K562 (cell line): Measurements from ENCODE around the gene UFSP1. TPM values are rescaled to one million over a fixed set of nuclear protein-coding genes. Genes with fewer than 3 reads are reported as not detected.

Source experiments
- CHD2 ChIP-seq: IDR thresholded peaks from 2 replicates; pipeline ENCODE4 v1.6.1; 2011; ENCODE audit warnings: low read depth, low read length
- CXXC5 ChIP-seq: fragments of 250-450 bp; sonication (Bioruptor Pico); IDR thresholded peaks from 2 replicates; pipeline ENCODE4 v1.8.0; 2022; ENCODE audit warnings: inconsistent platforms, mild to moderate bottlenecking, moderate library complexity
- HDAC1 ChIP-seq, 2 experiments: fragments of 450-650 bp; IDR thresholded peaks; 2 replicates each; pipeline ENCODE4 v1.6.1; 2016 to 2017; ENCODE audit warnings: inconsistent platforms in 1 of 2, mild to moderate bottlenecking in 1 of 2, moderate library complexity in 1 of 2
- ZBTB8A ChIP-seq: fragments of 450-650 bp; IDR thresholded peaks from 2 replicates; pipeline ENCODE4 v1.6.1; 2018; ENCODE audit warnings: mild to moderate bottlenecking, moderate library complexity; ENCODE audit not compliant: partially characterized antibody
- ZEB2 ChIP-seq: fragments of 450-650 bp; IDR thresholded peaks from 2 replicates; pipeline ENCODE4 v1.6.1; 2016
- ZNF561 ChIP-seq: fragments of 450-650 bp; formaldehyde crosslinking; conservative IDR thresholded peaks from 2 replicates; pipeline ENCODE4 v1.4.0; 2020; ENCODE audit warnings: mild to moderate bottlenecking, moderate library complexity
- polyA plus RNA-seq, 8 experiments: library from polyadenylated mRNA; depleted of rRNA in 4 of 8; stranded (reverse) in 5 of 8; unstranded in 3 of 8; fragments of >200 nt; fragmentation: Nextera tagmentation in 2 of 8; fragmentation: Illumina TruSeq in 1 of 8; extraction: Ambion mirVana in 2 of 8; extraction: Trizol in 1 of 8; gene quantifications; 2 replicates each; pipeline versions ENCODE4 v1.2.1 to v1.2.3, GENCODE V29; 2011 to 2014; ENCODE audit warnings: inconsistent platforms in 1 of 8, missing spikeins in 1 of 8
- total RNA-seq, 7 experiments: library from RNA; depleted of rRNA in 6 of 7; stranded (reverse); fragments of >200 nt in 6 of 7; fragmentation: Illumina TruSeq in 2 of 7; extraction: Trizol in 2 of 7; gene quantifications; 2 replicates each; pipeline versions ENCODE4 v1.2.1 to v1.2.3, GENCODE V29; 2011 to 2021; ENCODE audit warnings: low replicate concordance in 1 of 7
- TF ChIP-seq, protein P1 (sequence below): fragments of 450-650 bp; conservative IDR thresholded peaks from 2 replicates; pipeline ENCODE4 v1.6.1; 2016; ENCODE audit warnings: missing genetic modification characterization, low read depth, mild to moderate bottlenecking, control low read depth, missing compliant biosample characterization
- TF ChIP-seq, protein P2 (sequence below), 3 experiments: fragments of 200-800 bp in 1 of 3; fragments of 250-450 bp in 1 of 3; fragments of 450-650 bp in 1 of 3; sonication (Bioruptor Pico) in 1 of 3; sonication (Bioruptor generic) in 1 of 3; formaldehyde crosslinking in 1 of 3; IDR thresholded peaks; 2 replicates each; pipeline versions ENCODE4 v1.6.1 to v1.8.0; 2016 to 2022; ENCODE audit warnings: mild to moderate bottlenecking in 2 of 3, missing genetic modification characterization in 2 of 3, missing compliant biosample characterization in 1 of 3, moderate library complexity in 1 of 3
- TF ChIP-seq, protein P3 (sequence below): fragments of 450-650 bp; IDR thresholded peaks from 2 replicates; pipeline ENCODE4 v1.7.0; 2016; ENCODE audit warnings: borderline replicate concordance
- TF ChIP-seq, protein P4 (sequence below), 2 experiments: fragments of 450-650 bp; formaldehyde crosslinking in 1 of 2; IDR thresholded peaks; 2 replicates each; pipeline versions ENCODE4 v1.4.0 to v1.6.1; 2014 to 2020; ENCODE audit warnings: mild to moderate bottlenecking in 2 of 2, borderline replicate concordance in 1 of 2, low read depth in 1 of 2

Gene UFSP1
- total and polyA plus RNA-seq, 9 of the 15 experiments (the other 6 are each of a cell fraction or from before 2014, with no cell fraction given): 0.50 to 18.8 (median 2.1) TPM

DNA sequence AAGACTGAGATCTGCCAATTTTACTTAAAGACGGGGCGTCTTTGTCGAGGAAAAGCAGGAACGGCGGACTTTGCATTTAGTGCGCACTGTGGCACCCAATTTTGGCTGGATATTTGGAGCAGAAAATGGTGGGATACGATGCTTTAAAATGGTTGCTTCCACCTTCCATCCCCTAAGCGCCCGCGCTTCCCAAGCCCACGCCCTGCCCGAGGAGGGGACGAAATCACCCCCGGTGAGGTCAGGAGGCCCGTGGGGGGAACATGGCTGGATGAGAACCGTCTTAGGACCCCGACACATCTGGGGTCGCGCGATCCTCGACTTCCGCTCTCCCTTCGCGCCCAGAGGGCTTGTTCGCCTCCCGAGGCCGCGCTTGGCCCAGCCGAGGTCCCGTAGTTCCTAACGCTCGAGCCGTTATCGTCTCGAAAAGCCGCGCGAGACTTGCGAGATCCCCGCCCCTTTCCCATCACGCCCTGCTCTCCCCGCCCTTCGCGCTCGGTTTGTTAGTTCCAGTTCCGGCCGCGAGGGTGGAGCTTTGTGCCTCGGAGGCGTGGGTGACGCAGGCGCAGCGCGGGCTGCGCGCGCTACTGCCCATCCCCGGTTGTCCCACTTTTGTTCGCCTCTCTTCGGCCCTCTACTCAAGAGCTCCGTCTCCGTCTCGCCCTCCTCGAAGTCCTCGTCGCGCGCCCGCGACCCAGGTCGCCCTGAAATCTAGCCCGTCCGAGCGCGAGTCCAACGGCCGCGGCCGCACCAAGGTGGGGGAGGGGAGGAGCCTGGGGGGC is 14.7 kb downstream of the UFSP1 start, which contains the start of gene SRRT (continued):
- TF ChIP-seq, protein P1, sequence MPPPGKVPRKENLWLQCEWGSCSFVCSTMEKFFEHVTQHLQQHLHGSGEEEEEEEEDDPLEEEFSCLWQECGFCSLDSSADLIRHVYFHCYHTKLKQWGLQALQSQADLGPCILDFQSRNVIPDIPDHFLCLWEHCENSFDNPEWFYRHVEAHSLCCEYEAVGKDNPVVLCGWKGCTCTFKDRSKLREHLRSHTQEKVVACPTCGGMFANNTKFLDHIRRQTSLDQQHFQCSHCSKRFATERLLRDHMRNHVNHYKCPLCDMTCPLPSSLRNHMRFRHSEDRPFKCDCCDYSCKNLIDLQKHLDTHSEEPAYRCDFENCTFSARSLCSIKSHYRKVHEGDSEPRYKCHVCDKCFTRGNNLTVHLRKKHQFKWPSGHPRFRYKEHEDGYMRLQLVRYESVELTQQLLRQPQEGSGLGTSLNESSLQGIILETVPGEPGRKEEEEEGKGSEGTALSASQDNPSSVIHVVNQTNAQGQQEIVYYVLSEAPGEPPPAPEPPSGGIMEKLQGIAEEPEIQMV: no peak
- TF ChIP-seq CHD2: peak; percentile 98
- TF ChIP-seq, protein P2, sequence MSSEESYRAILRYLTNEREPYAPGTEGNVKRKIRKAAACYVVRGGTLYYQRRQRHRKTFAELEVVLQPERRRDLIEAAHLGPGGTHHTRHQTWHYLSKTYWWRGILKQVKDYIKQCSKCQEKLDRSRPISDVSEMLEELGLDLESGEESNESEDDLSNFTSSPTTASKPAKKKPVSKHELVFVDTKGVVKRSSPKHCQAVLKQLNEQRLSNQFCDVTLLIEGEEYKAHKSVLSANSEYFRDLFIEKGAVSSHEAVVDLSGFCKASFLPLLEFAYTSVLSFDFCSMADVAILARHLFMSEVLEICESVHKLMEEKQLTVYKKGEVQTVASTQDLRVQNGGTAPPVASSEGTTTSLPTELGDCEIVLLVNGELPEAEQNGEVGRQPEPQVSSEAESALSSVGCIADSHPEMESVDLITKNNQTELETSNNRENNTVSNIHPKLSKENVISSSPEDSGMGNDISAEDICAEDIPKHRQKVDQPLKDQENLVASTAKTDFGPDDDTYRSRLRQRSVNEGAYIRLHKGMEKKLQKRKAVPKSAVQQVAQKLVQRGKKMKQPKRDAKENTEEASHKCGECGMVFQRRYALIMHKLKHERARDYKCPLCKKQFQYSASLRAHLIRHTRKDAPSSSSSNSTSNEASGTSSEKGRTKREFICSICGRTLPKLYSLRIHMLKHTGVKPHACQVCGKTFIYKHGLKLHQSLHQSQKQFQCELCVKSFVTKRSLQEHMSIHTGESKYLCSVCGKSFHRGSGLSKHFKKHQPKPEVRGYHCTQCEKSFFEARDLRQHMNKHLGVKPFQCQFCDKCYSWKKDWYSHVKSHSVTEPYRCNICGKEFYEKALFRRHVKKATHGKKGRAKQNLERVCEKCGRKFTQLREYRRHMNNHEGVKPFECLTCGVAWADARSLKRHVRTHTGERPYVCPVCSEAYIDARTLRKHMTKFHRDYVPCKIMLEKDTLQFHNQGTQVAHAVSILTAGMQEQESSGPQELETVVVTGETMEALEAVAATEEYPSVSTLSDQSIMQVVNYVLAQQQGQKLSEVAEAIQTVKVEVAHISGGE (CRISPR knock-in tag; IDR thresholded peaks at IDR 0.05): peak in 1 of 3 experiments; percentile 79; a peak in 1 of 6 replicates
- TF ChIP-seq ZEB2: no peak
- peak in 1 of 2 experiments; percentile 68; a peak in 3 of 4 replicates for TF ChIP-seq HDAC1 (IDR thresholded peaks at IDR 0.05)
- TF ChIP-seq CXXC5: peak; percentile 90
- TF ChIP-seq ZNF561 (CRISPR knock-in tag): peak; percentile 73; the same call in 1 of the 2 replicates
- TF ChIP-seq ZBTB8A: no peak
- TF ChIP-seq, protein P3, sequence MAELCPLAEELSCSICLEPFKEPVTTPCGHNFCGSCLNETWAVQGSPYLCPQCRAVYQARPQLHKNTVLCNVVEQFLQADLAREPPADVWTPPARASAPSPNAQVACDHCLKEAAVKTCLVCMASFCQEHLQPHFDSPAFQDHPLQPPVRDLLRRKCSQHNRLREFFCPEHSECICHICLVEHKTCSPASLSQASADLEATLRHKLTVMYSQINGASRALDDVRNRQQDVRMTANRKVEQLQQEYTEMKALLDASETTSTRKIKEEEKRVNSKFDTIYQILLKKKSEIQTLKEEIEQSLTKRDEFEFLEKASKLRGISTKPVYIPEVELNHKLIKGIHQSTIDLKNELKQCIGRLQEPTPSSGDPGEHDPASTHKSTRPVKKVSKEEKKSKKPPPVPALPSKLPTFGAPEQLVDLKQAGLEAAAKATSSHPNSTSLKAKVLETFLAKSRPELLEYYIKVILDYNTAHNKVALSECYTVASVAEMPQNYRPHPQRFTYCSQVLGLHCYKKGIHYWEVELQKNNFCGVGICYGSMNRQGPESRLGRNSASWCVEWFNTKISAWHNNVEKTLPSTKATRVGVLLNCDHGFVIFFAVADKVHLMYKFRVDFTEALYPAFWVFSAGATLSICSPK: no peak
- TF ChIP-seq, protein P4, sequence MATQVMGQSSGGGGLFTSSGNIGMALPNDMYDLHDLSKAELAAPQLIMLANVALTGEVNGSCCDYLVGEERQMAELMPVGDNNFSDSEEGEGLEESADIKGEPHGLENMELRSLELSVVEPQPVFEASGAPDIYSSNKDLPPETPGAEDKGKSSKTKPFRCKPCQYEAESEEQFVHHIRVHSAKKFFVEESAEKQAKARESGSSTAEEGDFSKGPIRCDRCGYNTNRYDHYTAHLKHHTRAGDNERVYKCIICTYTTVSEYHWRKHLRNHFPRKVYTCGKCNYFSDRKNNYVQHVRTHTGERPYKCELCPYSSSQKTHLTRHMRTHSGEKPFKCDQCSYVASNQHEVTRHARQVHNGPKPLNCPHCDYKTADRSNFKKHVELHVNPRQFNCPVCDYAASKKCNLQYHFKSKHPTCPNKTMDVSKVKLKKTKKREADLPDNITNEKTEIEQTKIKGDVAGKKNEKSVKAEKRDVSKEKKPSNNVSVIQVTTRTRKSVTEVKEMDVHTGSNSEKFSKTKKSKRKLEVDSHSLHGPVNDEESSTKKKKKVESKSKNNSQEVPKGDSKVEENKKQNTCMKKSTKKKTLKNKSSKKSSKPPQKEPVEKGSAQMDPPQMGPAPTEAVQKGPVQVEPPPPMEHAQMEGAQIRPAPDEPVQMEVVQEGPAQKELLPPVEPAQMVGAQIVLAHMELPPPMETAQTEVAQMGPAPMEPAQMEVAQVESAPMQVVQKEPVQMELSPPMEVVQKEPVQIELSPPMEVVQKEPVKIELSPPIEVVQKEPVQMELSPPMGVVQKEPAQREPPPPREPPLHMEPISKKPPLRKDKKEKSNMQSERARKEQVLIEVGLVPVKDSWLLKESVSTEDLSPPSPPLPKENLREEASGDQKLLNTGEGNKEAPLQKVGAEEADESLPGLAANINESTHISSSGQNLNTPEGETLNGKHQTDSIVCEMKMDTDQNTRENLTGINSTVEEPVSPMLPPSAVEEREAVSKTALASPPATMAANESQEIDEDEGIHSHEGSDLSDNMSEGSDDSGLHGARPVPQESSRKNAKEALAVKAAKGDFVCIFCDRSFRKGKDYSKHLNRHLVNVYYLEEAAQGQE (IDR thresholded peaks at IDR 0.05; ENCODE audit: borderline replicate concordance): peak; percentile 38; the same call in 1 of the 2 replicates
- TF ChIP-seq, protein P4 (CRISPR knock-in tag; IDR thresholded peaks at IDR 0.05; ENCODE audit: low read depth): peak; percentile 87
